Astrocyte (in vitro differentiated cells and primary cell): ENCODE measurements around the gene TAAR8. TPM values are rescaled to one million over a fixed set of nuclear protein-coding genes. Genes with fewer than 3 reads are reported as not detected.
"Not testable (repeated sequence)": the region's sequence is repeated elsewhere in the genome, so short reads cannot be mapped to it uniquely, and the experiment has no call there.

Source experiments
- DNase-seq: peaks from one replicate; pipeline ENCODE4 v3.0.0-alpha.2; 2010; ENCODE audit warnings: low read depth
- FAIRE-seq: peaks from 2 replicates; lab custom pipeline; 2011; peaks lifted over from hg19 to GRCh38; lab: Jason Lieb, UNC
- H2AFZ ChIP-seq: 2 replicates; pipeline ENCODE4 v1.6.0; 2012; ENCODE audit warnings: low read depth, low read length, inconsistent platforms
- H3K27ac ChIP-seq: 2 replicates; pipeline ENCODE4 v1.5.1; 2011; ENCODE audit warnings: low read depth, low read length, inconsistent platforms
- H3K27me3 ChIP-seq: 2 replicates; pipeline ENCODE4 v1.6.0; 2011; ENCODE audit warnings: low read length, inconsistent platforms; ENCODE audit not compliant: insufficient read depth
- H3K36me3 ChIP-seq: 2 replicates; pipeline ENCODE4 v1.5.1; 2011; ENCODE audit warnings: low read length, inconsistent platforms; ENCODE audit not compliant: insufficient read depth
- H3K4me1 ChIP-seq: 2 replicates; pipeline ENCODE4 v1.5.1; 2011; ENCODE audit warnings: low read length, inconsistent platforms; ENCODE audit not compliant: insufficient read depth
- H3K4me2 ChIP-seq: 2 replicates; pipeline ENCODE4 v1.6.0; 2012; ENCODE audit warnings: low read length, inconsistent platforms
- H3K4me3 ChIP-seq: 2 replicates; pipeline ENCODE4 v1.5.1; 2011; ENCODE audit warnings: low read depth, mild to moderate bottlenecking, low read length, inconsistent platforms; ENCODE audit not compliant: insufficient read depth
- H3K79me2 ChIP-seq: 2 replicates; pipeline ENCODE4 v1.6.0; 2012; ENCODE audit warnings: mild to moderate bottlenecking, low read length, inconsistent platforms; ENCODE audit not compliant: insufficient read depth
- H3K9ac ChIP-seq: 2 replicates; pipeline ENCODE4 v1.6.0; 2012; ENCODE audit warnings: mild to moderate bottlenecking, low read length, inconsistent platforms
- H3K9me3 ChIP-seq: 2 replicates; pipeline ENCODE4 v1.5.1; 2012; ENCODE audit warnings: low read depth, mild to moderate bottlenecking, low read length, inconsistent platforms; ENCODE audit not compliant: insufficient read depth
- H4K20me1 ChIP-seq: 2 replicates; pipeline ENCODE4 v1.6.0; 2012; ENCODE audit warnings: low read length, inconsistent platforms; ENCODE audit not compliant: insufficient read depth
- H3K27ac Mint-ChIP-seq: one replicate; pipeline ENCODE4 v1.8.0; 2021; ENCODE audit warnings: mild to moderate bottlenecking, mixed read lengths; ENCODE audit not compliant: unreplicated experiment
- H3K27me3 Mint-ChIP-seq: one replicate; pipeline ENCODE4 v1.8.0; 2021; ENCODE audit warnings: low read depth, mixed read lengths; ENCODE audit not compliant: unreplicated experiment
- H3K36me3 Mint-ChIP-seq: one replicate; pipeline ENCODE4 v1.8.0; 2021; ENCODE audit warnings: low read depth, mixed read lengths; ENCODE audit not compliant: unreplicated experiment
- H3K4me1 Mint-ChIP-seq: one replicate; pipeline ENCODE4 v1.8.0; 2021; ENCODE audit warnings: low read depth, mixed read lengths; ENCODE audit not compliant: unreplicated experiment
- H3K4me3 Mint-ChIP-seq: one replicate; pipeline ENCODE4 v1.8.0; 2021; ENCODE audit warnings: mild to moderate bottlenecking, moderate library complexity, mixed read lengths; ENCODE audit not compliant: unreplicated experiment
- H3K9me3 Mint-ChIP-seq: one replicate; pipeline ENCODE4 v1.8.0; 2021; ENCODE audit warnings: mild to moderate bottlenecking, mixed read lengths; ENCODE audit not compliant: unreplicated experiment
- CTCF ChIP-seq: IDR thresholded peaks from 2 replicates; pipeline ENCODE4 v1.5.1; 2011; ENCODE audit warnings: low read depth, mild to moderate bottlenecking, inconsistent platforms, low read length, moderate library complexity; ENCODE audit not compliant: insufficient read depth
- EZH2 ChIP-seq: IDR thresholded peaks from 2 replicates; pipeline ENCODE4 v1.6.1; 2012; ENCODE audit warnings: mild to moderate bottlenecking, low read length, inconsistent platforms; ENCODE audit not compliant: insufficient read depth
- total RNA-seq: library from RNA; stranded (reverse); gene quantifications from 2 replicates; pipeline ENCODE4 v1.2.1, GENCODE V29; 2021

The TAAR8 gene
- total RNA-seq, 1 donor from 2014 or later, result not detected

DNA sequence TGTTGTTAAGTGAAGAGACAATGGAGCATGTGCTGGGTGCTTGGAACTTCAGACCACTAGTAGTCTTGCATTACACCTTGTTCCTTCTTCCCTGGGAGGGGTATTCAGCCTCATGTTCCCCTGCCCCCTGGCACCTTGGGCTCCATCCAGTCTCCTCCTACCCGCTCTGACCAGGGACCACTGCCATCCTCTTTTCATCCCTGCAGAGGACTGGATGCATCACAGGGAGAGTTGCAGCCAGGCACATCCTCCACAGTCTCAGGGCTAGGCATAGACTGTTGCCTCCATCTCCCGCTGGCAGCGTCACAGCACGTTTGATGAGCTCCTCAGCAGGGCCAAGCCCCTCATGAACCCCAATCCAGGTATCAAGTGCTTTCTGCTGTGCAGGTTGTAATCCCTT is 1.3 kb upstream of the TAAR8 start:
- no peak for FAIRE-seq
- DNase-seq, result no peak
- Histone ChIP-seq H3K4me2 (no peak overlapping the region), H3K36me3 (no peaks in the 10 kb centered on the region), H3K27me3 (peaks cover 8% of the 10 kb centered on the region), H3K9ac (no peak overlapping the region), H3K27ac (no peak overlapping the region), H4K20me1 (no peaks in the 10 kb centered on the region), H3K9me3 (no peaks in the 10 kb centered on the region), H2AFZ (no peak overlapping the region), H3K4me1 (no peaks in the 10 kb centered on the region), H3K4me3 (no peak overlapping the region), H3K79me2 (no peaks in the 10 kb centered on the region)
- Mint-ChIP-seq H3K27ac (no peak overlapping the region), H3K36me3 (no peaks in the 10 kb centered on the region), H3K4me1 (peaks cover 5% of the 10 kb centered on the region), H3K4me3 (no peak overlapping the region), H3K9me3 (no peaks in the 10 kb centered on the region), H3K27me3 (no peaks in the 10 kb centered on the region)
- TF ChIP-seq CTCF (no peak), EZH2 (no peak)

- not testable (repeated sequence) for H3K9ac ChIP-seq, H3K27me3 ChIP-seq, H4K20me1 ChIP-seq, H3K27me3 Mint-ChIP-seq, H3K4me3 ChIP-seq, H3K4me1 ChIP-seq, H3K4me3 Mint-ChIP-seq, H3K27ac ChIP-seq, H3K79me2 ChIP-seq, H3K4me1 Mint-ChIP-seq, H2AFZ ChIP-seq, H3K4me2 ChIP-seq, DNase-seq, H3K9me3 Mint-ChIP-seq, H3K27ac Mint-ChIP-seq, H3K36me3 ChIP-seq, H3K9me3 ChIP-seq, FAIRE-seq, H3K36me3 Mint-ChIP-seq
Observed at GRCh38 chr6:132560087-132560486, 7.6 kb downstream of the TAAR8 start.

GRCh38 chr6:132566404-132566803 is 13.9 kb downstream of the TAAR8 start:
- no peaks in the 10 kb centered on the region for H3K36me3 ChIP-seq
- no peaks in the 10 kb centered on the region for H3K9me3 ChIP-seq
- Mint-ChIP-seq H3K36me3 (no peaks in the 10 kb centered on the region), H3K4me1 (no peaks in the 10 kb centered on the region), H3K9me3 (no peaks in the 10 kb centered on the region), H3K27ac (no peak overlapping the region), H3K4me3 (no peak overlapping the region), H3K27me3 (peaks cover 3% of the 10 kb centered on the region)
- H3K4me2 ChIP-seq, result no peak overlapping the region
- no peak overlapping the region for H3K4me3 ChIP-seq
- no peaks in the 10 kb centered on the region for H3K4me1 ChIP-seq
- no peak overlapping the region for H3K27ac ChIP-seq
- TF ChIP-seq CTCF, result no peak
- no peak for TF ChIP-seq EZH2
- no peak overlapping the region for H3K9ac ChIP-seq
- no peak for FAIRE-seq
- no peak for DNase-seq
- H3K79me2 ChIP-seq, result no peaks in the 10 kb centered on the region
- peaks cover 3% of the 10 kb centered on the region for H3K27me3 ChIP-seq
- H2AFZ ChIP-seq, result no peak overlapping the region
- no peaks in the 10 kb centered on the region for H4K20me1 ChIP-seq
